Measurements from ENCODE around the gene CHAT. TPM values are rescaled to one million over a fixed set of nuclear protein-coding genes. Genes with fewer than 3 reads are reported as not detected.

CHAT gene
- polyA plus RNA-seq, 1 donor (not counting 4 experiments of a cell fraction or from before 2014, with no cell fraction given), result not detected

DNA sequence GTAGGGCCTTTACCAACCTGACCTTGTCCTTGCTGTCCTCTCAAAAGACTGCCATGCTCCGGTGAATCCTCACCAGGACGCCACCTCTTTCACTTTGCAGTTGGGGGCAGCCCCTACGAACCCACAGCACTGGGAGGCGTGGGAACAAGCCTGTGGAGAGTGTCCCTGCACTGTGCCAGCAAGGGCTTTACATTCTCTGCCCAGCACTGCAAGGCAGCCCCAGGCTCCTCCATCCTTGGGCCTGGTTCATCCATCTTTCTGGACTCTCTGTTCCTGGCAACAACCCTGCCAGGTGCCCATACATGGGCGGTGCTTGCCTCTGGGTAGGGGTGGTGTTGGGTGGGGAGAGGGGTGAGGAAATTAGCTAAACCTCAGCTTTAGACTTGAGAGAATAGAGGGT is 1.4 kb downstream of the CHAT start:
- no peak overlapping the region for H3K4me3 ChIP-seq (ENCODE audit: control insufficient read depth in 2 of 3, extremely low read depth in 1 of 3, insufficient read depth in 2 of 3, low read depth in 1 of 3, low read length in 3 of 3)
- H3K9me3 ChIP-seq (ENCODE audit: control insufficient read depth, low read depth, low read length), result peaks cover 4% of the 10 kb centered on the region
- H3K36me3 ChIP-seq (ENCODE audit: control insufficient read depth in 2 of 2, extremely low read depth in 1 of 2, insufficient read depth in 2 of 2, low read length in 2 of 2), result no peaks in the 10 kb centered on the region
- TF ChIP-seq EZH2 (IDR thresholded peaks at IDR 0.05; ENCODE audit: low read length), result no peak
- TF ChIP-seq, protein P1, sequence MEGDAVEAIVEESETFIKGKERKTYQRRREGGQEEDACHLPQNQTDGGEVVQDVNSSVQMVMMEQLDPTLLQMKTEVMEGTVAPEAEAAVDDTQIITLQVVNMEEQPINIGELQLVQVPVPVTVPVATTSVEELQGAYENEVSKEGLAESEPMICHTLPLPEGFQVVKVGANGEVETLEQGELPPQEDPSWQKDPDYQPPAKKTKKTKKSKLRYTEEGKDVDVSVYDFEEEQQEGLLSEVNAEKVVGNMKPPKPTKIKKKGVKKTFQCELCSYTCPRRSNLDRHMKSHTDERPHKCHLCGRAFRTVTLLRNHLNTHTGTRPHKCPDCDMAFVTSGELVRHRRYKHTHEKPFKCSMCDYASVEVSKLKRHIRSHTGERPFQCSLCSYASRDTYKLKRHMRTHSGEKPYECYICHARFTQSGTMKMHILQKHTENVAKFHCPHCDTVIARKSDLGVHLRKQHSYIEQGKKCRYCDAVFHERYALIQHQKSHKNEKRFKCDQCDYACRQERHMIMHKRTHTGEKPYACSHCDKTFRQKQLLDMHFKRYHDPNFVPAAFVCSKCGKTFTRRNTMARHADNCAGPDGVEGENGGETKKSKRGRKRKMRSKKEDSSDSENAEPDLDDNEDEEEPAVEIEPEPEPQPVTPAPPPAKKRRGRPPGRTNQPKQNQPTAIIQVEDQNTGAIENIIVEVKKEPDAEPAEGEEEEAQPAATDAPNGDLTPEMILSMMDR (optimal IDR thresholded peaks at IDR 0.05 in 1 of 3, IDR thresholded peaks at IDR 0.05 in 1 of 3, conservative IDR thresholded peaks at IDR 0.05 in 1 of 3; ENCODE audit: extremely low read depth in 1 of 3, insufficient read depth in 2 of 3, low read length in 3 of 3), result no peak
- H3K27ac ChIP-seq (ENCODE audit: control insufficient read depth, insufficient read depth, low read length), result no peak overlapping the region
- H3K9ac ChIP-seq (ENCODE audit: control insufficient read depth, extremely low read depth, insufficient read depth, low read length), result no peak overlapping the region
- dilution Hi-C loops (cut with MboI; ENCODE audit: extremely low pct_ligation_motif_present, low sequenced_read_pairs), result no loop called here
- H3K79me2 ChIP-seq (ENCODE audit: control insufficient read depth, insufficient read depth, low read length), result no peaks in the 10 kb centered on the region
- H3K4me2 ChIP-seq (ENCODE audit: control insufficient read depth, extremely low read depth, insufficient read depth, low read depth, low read length), result no peak overlapping the region
- DNase-seq (ENCODE audit: low read depth, low spot score) (no peak), FAIRE-seq (no peak)
- H3K27me3 ChIP-seq (ENCODE audit: control insufficient read depth, extremely low read depth, insufficient read depth, low read length), result peaks cover 79% of the 10 kb centered on the region
- no peak overlapping the region for H2AFZ ChIP-seq (ENCODE audit: control insufficient read depth, low read length)
- H3K9me1 ChIP-seq (ENCODE audit: control insufficient read depth, extremely low read depth, insufficient read depth, low read length), result no peaks in the 10 kb centered on the region
- H3K4me1 ChIP-seq (ENCODE audit: control insufficient read depth, extremely low read depth, insufficient read depth, low read length), result peaks cover 2% of the 10 kb centered on the region
- H4K20me1 ChIP-seq (ENCODE audit: control insufficient read depth, extremely low read depth, insufficient read depth, low read length), result no peaks in the 10 kb centered on the region

DNA sequence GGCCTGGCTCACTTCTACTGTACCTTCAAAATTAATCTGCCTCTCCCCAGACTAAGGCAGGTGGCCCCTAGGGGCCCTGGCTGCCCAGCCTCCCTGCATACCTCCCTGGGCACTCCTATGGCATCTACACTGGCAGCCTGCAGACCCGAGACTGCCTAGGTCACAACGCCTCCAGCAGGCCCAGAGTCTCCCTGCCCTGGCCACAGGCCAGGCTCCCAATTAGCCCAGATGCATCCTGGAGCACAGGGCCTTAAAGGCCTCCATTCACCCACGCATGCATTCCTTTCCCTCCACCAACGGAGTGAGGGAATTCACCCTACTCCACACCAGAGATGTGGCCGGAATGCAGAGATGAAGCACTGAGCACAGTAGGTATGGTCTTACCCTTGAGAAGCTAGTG is 1.9 kb downstream of the CHAT start:
- Histone ChIP-seq H3K4me3 (ENCODE audit: control insufficient read depth in 2 of 3, extremely low read depth in 1 of 3, insufficient read depth in 2 of 3, low read depth in 1 of 3, low read length in 3 of 3) (no peak overlapping the region), H3K4me1 (ENCODE audit: control insufficient read depth, extremely low read depth, insufficient read depth, low read length) (peaks cover 2% of the 10 kb centered on the region), H3K4me2 (ENCODE audit: control insufficient read depth, extremely low read depth, insufficient read depth, low read depth, low read length) (no peak overlapping the region), H3K9me3 (ENCODE audit: control insufficient read depth, low read depth, low read length) (peaks cover 4% of the 10 kb centered on the region), H3K27ac (ENCODE audit: control insufficient read depth, insufficient read depth, low read length) (no peak overlapping the region), H3K79me2 (ENCODE audit: control insufficient read depth, insufficient read depth, low read length) (no peaks in the 10 kb centered on the region), H3K27me3 (ENCODE audit: control insufficient read depth, extremely low read depth, insufficient read depth, low read length) (peaks cover 77% of the 10 kb centered on the region), H3K9ac (ENCODE audit: control insufficient read depth, extremely low read depth, insufficient read depth, low read length) (no peak overlapping the region), H3K9me1 (ENCODE audit: control insufficient read depth, extremely low read depth, insufficient read depth, low read length) (no peaks in the 10 kb centered on the region), H4K20me1 (ENCODE audit: control insufficient read depth, extremely low read depth, insufficient read depth, low read length) (no peaks in the 10 kb centered on the region), H2AFZ (ENCODE audit: control insufficient read depth, low read length) (no peak overlapping the region), H3K36me3 (ENCODE audit: control insufficient read depth in 2 of 2, extremely low read depth in 1 of 2, insufficient read depth in 2 of 2, low read length in 2 of 2) (no peaks in the 10 kb centered on the region)
- no peak for TF ChIP-seq EZH2 (IDR thresholded peaks at IDR 0.05; ENCODE audit: low read length)
- TF ChIP-seq, protein P1 (optimal IDR thresholded peaks at IDR 0.05 in 1 of 3, IDR thresholded peaks at IDR 0.05 in 1 of 3, conservative IDR thresholded peaks at IDR 0.05 in 1 of 3; ENCODE audit: extremely low read depth in 1 of 3, insufficient read depth in 2 of 3, low read length in 3 of 3), result no peak
- dilution Hi-C loops (cut with MboI; ENCODE audit: extremely low pct_ligation_motif_present, low sequenced_read_pairs), result no loop called here
- FAIRE-seq, result no peak
- DNase-seq (ENCODE audit: low read depth, low spot score), result no peak
